Hypothalamus (tissue), 51 donors: Measurements from ENCODE around the gene HUS1B.
"Not testable (repeated sequence)": the region's sequence is repeated elsewhere in the genome, so short reads cannot be mapped to it uniquely, and the experiment has no call there.

Experiments used
- DNase-seq, 51 donors: peaks; one replicate each; lab custom pipeline; 2025; lab: John Stamatoyannopoulos, UW

Gene HUS1B

DNA sequence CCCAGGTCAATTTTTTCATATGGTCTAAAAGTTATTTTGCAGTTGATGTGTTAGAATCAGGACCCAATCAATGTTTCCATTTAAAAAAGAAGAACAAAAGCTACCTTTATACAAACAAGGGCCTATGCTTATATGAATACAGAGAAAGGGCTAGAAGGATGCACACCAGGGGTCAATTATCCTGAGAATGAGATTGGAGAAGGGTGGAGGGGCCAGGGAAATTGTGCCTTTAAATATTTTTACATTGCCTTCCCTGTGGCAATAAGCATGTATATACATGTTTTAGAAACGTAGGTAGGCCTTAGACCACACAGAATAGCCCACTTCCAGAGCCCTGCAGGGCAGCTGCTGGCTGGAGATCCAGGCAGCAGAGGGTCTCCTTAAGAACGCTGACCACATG lies 23.4 kb upstream of the HUS1B start:
- no peak for DNase-seq

DNA sequence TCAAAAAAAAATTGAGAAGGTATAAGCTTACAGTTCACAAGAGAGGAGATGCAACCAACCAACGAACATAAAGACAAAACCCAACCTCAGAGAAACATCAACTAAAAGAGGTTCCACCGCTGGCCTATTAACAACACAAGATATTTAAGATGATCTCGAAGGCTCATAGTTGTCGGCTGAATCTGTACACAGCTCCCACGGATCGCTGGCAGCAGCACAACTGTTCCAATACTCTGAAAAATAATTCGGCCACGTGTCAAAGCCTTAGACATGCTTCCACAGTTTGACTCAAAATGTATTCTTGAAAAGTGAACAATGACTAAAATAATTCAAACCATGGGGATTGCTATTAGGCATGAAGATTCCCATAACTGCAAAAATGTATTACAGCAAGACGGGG lies 22.4 kb upstream of the HUS1B start:
- no peak for DNase-seq

DNA sequence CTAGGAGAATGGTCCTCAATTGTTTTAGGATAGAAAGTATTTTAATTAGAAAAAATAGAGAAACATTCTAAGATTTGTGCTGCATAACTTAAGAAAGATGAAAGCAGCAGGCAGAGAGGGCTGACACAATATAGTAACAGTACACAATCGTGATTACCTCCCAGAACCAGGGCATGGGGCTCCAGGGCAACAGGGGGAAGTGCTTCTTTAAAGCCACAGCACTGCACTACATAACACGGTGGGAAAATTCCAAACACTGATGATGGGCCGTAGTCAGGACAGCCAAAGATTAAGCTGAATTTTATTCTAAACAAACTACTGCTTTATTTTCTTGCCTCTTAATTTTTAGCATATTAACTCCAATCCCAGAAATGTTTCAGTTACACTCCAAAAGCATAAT lies 21.6 kb upstream of the HUS1B start:
- no peak for DNase-seq

GRCh38 chr6:677919-678318 lies 21.0 kb upstream of the HUS1B start:
- DNase-seq: no peak

DNA sequence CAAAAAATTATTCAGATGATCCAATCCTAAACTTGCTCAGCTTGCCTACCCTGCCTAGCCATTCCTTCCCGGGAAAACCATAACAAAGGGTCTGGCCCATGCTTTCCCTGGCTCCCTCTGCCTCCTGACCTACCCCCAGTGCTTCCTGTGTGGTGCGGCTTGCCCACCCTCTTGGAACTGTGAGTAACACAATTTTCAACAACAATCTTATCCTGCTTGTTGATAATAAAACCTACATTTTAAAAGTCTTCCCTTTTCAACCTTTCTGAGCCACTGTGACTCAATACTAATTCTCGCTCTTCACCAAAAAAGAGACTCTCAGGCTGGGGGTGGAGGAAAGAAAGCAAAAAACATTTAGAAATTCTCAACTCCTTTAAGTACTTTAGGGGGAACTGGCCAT lies 18.1 kb upstream of the HUS1B start:
- no peak for DNase-seq

DNA sequence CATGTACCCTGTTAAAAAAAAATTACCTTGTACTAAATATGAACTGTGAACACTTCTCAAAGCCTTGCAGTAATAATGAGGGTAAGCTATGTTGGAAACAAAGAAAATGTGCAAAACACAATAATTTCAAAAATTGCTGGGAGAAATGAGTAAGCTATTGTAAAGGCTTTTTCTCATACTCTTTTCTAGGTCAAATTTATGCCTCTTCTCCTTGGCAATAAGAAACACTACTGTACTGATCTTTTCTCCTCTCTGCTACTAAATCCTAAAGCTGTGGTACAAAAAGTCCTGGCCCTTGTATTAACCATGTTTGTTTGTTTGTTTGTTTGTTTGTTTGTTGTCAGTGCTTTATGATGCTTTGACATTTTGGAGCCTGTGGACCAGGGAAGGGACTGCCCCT lies 17.5 kb upstream of the HUS1B start:
- no peak for DNase-seq

GRCh38 chr6:667253-667927 lies 10.5 kb upstream of the HUS1B start:
- DNase-seq: no peak

DNA sequence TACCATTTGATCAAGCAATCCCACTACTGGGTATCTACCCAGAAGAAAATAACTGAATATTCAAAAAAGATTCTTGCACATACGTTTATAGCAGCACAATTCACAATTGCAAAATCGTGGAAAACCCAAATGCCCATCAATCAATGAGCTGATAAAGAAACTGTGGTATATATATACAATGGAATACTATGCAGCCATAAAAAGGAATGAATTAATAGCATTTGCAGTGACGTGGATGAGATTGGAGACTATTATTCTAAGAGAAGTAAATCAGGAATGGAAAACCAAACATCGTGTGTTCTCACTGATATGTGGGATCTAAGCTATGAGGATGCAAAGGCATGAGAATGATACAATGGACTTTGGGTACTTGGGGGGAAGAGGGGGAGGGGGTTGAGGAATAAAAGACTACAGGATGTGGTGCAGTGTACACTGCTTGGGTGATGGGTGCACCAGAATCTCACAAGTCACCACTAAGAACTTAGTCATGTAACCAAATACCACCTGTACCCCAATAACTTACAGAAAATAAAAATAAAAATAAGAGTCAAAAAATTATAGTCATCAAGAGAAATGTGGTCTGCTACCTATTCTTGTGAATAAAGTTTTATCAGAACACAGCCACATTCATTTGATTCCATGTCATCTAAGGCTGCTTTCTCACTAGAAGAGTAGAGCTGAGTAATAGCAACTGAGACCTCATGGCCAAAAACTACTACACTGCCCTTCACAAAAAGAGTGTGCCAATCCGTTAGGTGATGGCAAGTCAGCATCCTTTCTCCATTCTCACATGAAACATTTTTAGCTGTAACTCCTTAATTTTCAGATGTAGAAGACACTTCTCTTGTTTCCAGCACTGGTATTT lies 8.7 kb upstream of the HUS1B start:
- DNase-seq: no peak

DNA sequence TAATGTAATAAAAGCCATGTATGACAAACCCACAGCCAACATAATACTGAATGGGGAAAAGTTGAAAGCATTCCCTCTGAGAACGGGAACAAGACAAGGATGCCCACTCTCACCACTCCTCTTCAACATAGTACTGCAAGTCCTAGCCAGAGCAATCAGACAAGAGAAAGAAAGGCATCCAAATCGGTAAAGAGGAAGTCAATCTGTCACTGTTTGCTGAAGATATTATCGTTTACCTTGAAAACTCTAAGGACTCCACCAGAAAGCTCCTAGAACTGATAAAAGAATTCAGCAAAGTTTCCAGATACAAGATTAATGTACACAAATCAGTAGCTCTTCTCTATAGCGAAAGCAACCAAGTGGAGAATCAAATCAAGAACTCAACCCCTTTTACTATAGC lies 6.9 kb upstream of the HUS1B start:
- DNase-seq: not testable (repeated sequence)

DNA sequence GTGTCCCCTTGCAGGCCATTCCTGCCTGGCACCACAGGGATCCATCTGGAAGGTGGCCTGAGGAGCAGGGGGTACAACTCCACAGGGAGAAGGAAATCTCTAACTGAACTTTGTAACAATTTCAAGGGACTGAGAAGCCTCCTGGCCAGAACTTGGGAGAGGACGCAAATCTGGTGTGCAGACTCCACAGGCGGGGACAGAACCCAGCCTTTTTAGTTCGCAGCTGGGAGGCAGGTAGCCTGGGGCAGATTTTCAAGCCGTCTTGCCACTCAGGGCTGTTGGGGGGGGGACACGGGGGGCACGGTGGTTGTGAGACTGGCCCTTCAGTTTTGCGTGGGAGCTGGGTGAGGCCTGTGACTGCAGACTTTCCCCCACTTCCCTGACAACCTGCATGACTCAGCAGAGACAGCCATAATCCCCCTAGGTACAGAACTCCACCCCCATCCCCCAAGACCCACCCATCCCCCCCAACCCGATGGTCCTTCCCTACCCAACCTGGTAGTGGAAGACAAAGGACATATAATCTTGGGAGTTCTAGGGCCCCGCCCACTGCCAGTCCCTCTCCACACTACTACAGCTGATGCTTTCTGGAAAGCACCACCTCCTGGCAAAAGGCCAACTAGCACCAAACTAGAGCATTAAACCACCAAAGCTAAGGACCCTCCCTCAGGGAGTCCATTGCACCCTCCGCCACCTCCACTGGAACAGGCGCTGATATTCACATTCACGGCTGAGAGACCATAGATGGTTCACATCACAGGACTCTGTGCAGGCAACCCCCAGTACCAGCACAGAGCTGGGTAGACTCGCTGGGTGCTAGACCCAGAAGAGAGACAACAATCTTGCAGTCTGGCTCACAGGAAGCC lies 3.0 kb upstream of the HUS1B start:
- DNase-seq: no peak

DNA sequence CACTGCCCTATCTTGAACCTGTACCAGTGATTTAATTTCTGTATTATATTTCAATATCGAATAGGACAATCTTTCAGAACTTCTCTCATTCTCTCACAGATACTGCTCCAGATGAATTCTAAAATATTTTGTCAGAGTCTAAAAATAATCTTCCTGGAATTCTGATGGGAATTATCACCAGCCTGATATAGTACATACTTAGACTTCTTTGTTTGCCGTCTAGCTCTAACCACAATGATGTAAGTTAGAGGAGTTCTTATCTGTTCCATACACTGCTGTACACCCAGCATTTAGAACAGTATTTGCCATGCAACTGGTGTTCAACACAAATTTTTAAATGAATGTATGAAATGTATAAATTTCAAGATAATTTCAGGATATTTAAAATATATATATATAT lies 1.3 kb upstream of the HUS1B start:
- no peak for DNase-seq

DNA sequence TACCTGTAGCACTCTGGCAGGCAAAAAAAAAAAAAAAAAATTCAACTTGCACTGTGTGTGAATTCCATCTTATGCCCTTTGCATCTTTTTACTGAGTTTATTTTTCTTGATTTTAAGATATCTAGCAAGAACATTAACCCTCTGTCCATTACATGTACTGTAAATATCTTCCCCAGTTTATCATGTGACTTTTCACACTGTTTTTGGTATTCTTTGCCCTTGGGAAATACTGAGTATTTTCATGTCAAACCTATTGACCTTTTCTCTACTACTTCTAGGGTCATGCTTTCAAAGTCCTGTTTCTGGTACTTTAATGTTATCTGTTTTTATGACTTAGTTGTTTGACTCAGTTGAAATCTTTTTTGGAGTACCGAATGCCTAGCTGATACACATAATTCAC lies 843 bp upstream of the HUS1B start:
- DNase-seq: no peak

DNA sequence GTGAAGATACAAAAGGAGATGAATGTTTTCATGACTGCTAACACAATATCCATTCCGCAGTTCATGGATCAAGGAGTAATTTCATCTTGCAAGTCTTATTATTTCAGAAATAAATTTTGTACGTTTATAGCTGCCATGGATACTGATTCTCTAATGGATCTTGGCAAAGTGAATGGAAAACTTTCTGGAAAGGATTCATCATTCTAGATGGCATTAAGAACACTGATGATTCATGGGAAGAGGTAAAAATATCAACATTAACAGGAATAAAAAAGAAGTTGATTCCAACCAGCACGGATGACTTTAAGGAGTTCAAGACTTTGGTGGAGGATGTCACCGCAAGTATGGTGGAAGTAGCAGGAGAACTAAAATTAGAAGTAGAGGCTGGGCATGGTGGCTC lies 2.8 kb downstream of the HUS1B start:
- DNase-seq: no peak

DNA sequence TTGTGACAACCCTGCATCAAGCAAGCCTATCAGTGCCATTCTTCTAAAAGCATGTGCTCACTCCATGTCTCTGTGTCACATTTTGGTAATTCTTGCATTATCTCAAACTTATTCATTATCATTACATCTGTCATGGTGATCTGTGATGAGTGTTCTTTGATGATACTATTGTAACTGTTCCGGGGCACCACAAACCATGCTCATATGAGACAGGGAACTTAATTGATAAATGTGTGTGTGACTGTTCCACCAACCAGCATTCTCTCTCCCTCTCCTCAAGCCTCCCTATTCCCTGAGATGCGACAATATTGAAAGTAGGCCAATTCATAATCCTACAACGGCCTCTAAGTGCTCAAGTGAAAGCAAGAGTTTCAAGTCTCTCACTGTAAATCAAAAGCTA lies 4.0 kb downstream of the HUS1B start:
- no peak for DNase-seq

GRCh38 chr6:650098-650497 lies 6.8 kb downstream of the HUS1B start:
- DNase-seq: no peak

DNA sequence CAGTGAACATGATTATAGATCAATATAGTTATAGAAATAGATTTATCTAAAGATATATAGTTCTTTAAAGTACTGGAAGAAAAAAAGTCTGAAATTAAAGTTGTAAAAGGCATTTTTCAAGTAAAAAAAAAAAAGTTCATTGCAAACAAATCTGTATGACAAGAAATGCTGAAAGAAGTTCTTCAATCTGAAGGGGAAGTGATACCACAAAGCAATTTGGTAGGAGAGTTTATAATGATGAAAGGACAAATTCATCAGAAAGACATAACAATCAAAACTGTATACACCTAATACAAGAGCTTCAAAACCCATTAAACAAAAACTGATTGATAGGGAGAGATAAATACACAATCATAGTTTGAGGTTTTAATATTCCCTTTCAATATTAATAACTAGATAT lies 14.1 kb downstream of the HUS1B start:
- DNase-seq: no peak

GRCh38 chr6:641225-641985 lies 15.5 kb downstream of the HUS1B start:
- DNase-seq: no peak

DNA sequence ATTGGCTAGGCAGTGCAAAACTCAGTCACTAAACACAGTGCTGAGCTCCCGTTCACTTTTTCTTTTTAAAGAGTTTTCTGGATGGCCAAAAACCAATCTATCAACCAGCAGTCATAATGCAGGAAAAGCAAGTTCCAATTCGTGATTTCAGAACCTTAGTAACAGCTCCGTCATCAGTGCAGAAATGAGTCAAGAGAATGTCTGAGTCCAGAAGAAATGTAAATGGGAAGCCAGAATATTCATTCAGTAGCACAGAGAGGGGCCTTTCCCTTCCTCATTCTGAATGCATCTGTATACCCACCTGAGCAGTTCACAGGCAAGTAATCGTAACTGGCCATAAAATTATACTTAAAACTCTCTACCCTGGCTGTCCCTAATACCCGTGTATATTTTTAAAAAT lies 20.4 kb downstream of the HUS1B start:
- no peak for DNase-seq

GRCh38 chr6:635233-635632 lies 21.7 kb downstream of the HUS1B start:
- DNase-seq: no peak

GRCh38 chr6:633611-634010 lies 23.3 kb downstream of the HUS1B start:
- no peak for DNase-seq

GRCh38 chr6:628766-629165 lies 28.1 kb downstream of the HUS1B start:
- DNase-seq: no peak
